Stimulated activated CD8-positive, alpha-beta memory T cell treated with anti-CD3 and anti-CD28 coated beads, Interleukin-4, amount 100 ng/mL, for 48 hours (primary cell): Measurements from ENCODE around the gene ACP2.

ENCODE experiments used
- DNase-seq: peaks from one replicate; pipeline ENCODE4 v3.0.0-alpha.2; 2020

Gene ACP2

DNA sequence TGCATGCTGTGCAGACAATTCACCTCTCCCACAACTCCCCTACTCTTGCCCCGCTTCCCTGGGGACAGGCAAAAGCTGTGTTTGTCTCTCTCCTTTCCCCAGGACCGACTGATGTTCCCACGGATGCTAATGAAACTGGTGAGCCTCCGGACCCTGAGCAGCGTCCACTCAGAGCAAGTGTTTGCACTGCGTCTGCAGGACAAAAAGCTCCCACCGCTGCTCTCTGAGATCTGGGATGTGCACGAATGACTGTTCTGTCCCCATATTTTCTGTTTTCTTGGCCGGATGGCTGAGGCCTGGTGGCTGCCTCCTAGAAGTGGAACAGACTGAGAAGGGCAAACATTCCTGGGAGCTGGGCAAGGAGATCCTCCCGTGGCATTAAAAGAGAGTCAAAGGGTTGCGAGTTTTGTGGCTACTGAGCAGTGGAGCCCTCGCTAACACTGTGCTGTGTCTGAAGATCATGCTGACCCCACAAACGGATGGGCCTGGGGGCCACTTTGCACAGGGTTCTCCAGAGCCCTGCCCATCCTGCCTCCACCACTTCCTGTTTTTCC lies 19.9 kb upstream of the ACP2 start:
- no peak for DNase-seq

DNA sequence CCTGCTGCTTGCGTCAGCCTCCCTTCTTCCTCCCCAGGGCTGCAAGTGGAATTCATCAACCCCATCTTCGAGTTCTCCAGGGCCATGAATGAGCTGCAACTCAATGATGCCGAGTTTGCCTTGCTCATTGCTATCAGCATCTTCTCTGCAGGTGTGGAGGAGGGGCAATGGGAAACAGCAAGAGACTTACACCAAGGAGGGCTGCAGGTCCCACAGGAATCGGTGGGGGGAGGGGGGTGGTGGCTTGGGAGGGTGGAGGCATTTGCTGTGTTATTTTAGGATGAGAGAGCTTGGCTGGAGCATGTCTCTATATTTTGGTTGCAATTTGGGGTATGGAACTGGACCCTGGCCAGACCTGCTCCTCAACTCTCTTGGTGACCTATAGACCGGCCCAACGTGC lies 19.3 kb upstream of the ACP2 start:
- no peak for DNase-seq

DNA sequence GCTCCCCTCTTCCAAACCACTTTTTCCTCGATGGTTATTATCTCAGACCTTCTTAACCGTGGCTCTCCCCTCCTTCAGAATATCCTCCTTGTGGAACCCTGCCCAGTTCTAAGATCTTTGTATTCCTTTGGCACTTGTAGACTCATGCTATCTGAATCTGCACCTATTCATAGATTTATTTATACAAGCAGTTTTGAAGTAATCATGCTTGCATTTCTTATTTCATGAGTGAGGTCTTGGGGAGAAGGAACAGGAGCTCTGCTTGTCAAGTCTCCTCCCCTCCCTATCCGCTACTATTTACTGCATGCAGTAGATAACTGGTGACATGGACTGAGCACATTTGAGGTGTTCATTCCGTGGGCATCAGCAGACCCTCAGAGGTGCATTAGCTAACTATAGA lies 15.9 kb upstream of the ACP2 start:
- no peak for DNase-seq

DNA sequence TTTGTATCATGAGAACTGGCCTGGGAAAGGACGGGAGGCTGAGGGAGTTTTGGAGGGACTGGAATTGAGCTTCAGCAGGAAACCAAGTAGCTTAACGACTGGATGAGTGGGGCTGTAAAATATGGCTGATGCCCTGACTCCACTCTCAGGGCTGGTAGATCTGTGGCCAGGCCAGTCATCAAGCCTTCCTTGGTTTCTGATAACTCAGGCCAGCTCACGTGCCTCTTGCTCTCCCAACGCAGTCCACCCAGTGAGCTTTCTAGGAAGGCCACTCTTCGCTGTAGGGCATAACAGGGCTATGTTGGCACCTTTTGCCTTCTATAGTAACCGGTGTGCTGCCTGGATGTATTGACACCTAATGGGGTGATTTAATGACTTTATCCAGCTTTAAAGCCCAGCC lies 15.5 kb upstream of the ACP2 start:
- no peak for DNase-seq

DNA sequence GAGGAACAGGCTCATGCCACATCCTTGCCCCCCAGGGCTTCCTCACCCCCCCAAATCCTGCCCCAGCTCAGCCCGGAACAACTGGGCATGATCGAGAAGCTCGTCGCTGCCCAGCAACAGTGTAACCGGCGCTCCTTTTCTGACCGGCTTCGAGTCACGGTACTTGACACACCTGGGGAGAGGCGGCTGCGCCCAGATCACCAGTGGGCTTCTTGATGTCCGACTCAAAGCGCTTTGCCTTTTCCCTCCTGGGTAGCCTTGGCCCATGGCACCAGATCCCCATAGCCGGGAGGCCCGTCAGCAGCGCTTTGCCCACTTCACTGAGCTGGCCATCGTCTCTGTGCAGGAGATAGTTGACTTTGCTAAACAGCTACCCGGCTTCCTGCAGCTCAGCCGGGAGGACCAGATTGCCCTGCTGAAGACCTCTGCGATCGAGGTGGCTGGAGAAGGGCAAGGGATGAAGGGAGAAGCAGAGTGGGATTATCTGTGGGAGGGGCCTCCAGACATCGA lies 12.7 kb upstream of the ACP2 start:
- no peak for DNase-seq

DNA sequence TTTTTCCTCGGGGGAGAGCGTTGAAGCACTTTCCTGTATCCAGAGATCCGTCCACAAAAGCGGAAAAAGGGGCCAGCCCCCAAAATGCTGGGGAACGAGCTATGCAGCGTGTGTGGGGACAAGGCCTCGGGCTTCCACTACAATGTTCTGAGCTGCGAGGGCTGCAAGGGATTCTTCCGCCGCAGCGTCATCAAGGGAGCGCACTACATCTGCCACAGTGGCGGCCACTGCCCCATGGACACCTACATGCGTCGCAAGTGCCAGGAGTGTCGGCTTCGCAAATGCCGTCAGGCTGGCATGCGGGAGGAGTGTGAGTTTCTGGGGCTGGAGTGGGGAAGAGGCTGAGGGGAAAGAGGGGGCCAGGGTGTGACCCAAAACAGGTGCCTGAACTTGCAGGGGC lies 11.8 kb upstream of the ACP2 start:
- DNase-seq = no peak

DNA sequence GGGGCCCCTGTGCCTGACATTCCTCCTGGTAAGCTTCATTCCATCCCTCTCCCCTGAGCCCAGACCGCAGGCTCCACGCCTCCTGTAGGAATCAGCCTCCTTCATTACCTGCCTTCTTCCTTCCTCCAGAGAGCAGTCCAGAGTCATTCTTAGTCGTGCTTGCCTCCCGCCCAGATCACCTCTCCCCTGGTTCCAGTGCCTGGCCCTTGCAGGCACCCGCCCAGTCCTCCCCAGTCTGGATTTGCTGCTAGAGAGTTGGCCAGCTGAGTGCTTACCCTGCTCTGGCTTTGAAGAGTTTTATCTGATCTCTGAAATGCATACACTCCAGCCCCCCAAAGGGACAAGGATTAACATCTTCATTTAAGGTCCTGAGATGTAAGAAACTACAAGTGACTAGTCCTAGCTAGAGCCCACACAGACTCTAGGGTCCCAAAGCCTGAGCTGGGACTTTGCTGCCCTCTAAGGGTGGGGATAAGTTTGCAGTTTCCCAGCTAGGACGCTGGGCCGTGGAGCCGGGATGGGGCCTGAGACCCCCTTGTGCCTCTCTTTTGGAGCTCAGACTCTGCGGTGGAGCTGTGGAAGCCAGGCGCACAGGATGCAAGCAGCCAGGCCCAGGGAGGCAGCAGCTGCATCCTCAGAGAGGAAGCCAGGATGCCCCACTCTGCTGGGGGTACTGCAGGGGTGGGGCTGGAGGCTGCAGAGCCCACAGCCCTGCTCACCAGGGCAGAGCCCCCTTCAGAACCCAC lies 10.8 kb upstream of the ACP2 start:
- DNase-seq = peak; percentile 61

DNA sequence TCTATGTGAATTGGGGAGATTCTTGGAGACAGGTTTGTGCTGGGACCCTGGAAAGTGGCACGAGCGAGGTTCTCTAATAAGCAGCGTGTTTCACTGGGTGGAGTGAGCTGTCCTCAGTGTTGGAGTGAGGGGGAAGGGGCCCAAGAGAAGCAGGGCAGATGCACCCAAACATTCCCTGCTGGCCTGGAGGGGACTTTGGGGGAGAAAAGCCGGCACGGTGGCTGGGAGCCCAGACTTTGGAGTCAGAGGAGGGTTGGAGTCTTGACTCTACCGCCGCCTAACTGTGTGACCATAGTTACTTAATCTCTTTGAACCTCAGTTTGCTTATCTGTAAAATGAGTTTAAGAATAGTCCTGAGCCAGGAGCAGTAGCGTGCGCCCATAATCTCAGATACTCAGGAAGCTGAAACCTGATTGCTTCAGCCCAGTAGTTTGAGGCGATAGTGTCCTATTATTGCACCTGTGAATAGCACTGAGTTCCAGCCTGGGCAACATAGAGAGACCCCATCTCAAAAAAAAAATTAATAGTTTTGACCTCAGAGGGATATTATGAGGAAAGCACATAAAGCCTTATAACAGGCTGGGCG lies 9.8 kb upstream of the ACP2 start:
- DNase-seq = no peak

DNA sequence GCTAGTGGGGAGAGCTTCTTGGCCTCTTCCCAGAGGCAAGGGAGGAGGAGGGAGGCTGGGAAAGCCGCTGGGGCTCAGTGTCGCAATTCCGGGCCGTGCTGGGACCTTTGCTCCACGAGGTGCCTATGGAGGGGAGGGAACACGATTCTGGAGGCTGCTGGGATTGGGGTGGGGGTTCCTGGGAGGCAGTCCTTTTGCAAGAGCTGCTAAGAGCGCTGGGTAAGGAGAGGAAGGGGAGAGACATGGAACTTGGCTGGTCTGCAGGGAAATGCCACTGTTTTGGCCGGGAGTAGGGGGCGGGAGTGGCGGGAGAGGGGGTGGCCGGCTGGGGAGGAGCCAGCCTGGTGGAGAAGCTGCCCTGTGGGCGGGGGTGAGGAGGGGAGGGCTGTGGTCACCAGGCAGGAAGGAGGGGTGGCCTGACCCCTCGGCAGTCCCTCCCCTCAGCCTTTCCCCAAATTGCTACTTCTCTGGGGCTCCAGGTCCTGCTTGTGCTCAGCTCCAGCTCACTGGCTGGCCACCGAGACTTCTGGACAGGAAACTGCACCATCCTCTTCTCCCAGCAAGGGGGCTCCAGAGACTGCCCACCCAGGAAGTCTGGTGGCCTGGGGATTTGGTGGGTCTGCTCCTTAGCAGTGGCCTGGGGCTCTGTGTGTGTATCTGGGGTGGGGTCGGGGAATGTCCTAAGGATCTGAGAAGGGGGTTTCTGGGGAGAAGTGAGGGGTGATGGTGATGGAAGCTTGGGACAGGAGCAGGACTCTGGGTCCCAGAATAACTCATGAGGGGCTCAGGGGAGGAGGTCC lies 9.1 kb upstream of the ACP2 start, which contains the start of gene NR1H3:
Gene NR1H3, plus strand, starts transcription at position 480 of the 800 bp plus-strand sequence. CDS start 1,221 bp downstream, outside the sequence.
- DNase-seq = no peak

DNA sequence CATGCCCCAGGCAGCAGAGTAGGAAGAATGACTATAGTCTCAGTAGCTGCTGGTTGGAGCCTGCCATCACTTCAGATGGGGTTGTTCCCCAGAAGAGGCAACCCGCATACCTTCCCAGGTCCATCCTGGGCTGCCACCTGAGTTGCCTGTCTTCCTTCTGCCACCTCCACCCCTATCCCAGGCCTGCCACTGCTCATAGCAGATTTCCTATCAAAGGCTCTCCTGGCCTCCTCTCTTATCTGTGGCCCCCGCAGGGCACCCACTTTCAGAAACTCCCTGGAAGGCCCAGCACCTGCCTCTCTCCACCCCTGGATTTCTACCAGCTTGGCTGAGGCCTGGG lies 8.5 kb upstream of the ACP2 start:
- no peak for DNase-seq

DNA sequence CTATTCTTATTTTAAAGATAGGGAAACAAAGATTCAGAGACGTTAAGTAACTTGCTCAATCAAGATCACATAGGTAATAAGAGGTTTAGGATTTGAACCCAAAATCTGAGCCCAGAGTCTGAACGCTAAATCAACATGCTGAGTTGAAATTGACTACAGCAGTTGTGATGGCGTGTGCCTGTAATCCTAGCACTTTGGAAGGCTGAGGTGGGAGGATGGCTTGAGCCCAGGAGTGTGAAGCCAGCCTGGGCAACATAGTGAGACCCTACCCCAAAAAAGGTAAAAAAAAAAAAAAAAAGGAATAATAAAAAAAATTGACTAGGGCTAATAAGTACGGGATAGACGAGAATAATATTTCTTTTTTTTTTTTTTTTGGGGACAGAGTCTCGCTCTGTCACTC lies 7.8 kb upstream of the ACP2 start:
- DNase-seq = no peak

DNA sequence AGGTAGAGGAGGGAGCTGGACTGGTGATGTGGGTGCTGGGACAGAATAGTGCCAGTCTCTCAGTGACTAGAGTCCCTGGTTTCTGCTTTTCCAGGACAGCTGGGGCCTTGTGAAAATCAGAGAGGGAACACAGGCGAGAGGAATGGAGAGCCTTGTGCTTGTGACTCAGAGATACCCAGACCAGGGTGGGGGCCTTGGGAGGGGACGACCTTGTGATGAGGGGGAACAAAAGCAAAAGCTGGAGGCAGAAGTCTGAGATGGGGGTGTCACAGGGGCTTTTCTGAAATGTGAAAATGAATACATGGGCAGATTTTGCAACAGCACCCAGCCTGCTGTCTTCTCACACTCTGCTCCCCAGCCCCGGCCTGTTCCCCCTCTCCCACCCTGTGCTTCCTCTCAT lies 5.8 kb upstream of the ACP2 start:
- no peak for DNase-seq

DNA sequence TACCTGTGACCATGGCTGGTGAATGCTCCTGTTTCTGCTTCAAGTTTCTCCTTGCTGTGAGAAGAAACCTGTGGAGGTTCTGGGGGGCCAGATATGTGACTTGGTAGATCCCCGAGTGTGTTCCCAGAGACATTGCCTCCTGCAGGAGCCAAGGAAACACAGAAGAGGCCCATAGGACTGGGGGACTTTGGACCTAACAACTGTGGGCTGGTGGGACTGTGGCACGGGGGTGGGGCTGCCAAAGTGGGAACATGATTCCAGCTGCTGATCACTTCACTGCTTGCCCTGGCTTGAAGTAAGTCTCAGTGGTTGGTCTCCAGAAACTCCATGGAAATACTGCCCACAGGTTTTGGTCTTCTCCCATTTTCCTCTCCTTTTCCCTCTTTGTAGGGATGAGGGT lies 5.0 kb upstream of the ACP2 start:
- no peak for DNase-seq

DNA sequence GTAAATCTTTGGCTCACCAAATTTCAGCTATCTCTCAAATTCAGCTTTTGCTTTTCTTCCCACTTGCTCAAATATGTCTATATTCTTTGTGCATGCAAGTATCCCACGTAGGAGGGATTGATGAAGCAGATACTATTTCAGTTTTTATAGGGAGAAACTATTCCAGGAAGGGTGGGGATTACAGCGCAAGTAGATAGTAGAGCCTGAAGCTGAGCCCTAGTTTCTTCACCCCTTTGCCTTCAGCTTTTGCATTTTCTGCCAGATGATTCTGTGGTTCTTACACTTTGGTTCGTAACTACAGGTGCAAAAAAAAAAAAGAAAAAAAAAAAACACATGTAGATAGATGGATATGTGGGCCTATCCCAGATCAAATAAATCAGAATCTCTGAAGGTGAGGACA lies 3.1 kb upstream of the ACP2 start:
- no peak for DNase-seq

DNA sequence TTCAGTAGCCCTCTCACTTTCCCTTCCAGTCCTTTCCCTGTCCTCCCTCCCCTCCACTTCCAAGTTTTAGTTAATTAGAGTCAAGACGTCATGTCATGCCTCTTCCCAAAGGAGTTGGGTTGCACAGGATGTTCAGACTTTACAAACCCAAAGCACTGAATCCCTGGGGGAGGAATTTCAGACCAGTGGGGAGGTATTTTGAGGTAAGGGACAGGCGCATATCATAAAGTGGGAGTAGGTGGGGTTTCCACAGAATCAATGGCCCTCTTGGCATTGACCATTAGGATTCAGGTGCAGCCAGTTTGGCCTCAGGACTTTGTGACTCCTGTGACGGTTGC lies 733 bp upstream of the ACP2 start:
- no peak for DNase-seq

DNA sequence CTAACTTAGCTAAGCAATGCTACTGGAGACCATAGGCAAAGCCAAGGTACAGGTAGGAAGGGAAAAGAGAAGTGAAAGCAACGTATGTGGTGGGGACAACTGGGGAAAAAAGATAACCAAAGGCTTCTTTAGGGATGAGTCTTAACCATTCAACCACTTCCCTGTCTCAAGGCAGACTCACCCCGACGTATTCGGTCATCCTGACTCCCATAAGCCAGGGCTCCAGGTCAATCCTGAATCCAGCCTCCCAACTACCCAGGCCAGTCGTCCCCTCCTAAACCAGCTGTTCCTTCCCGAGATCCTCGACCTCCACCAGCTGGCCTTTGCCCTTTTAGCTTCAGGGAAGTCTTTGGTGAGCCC lies 330 bp downstream of the ACP2 start:
- DNase-seq = no peak

DNA sequence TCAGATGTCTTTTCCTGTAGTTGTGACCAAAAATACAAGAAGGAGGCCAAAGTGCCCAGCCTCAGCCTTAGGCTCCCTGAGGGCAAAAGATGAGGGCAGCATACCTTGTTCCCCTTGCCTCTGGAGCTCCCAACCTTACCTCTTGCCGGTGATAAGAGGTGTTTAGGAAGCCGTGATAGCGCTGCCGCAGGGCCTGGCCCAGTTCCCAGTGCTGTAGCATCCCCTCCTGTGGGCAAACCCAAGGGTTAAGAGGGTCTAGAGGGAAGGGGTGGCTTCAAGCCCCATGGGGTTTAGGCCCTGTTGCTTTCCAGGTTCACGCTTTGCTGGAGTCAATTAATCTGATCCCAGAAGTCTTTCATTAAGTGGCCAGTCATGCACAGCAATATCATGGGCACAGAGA lies 1.1 kb downstream of the ACP2 start:
- no peak for DNase-seq

DNA sequence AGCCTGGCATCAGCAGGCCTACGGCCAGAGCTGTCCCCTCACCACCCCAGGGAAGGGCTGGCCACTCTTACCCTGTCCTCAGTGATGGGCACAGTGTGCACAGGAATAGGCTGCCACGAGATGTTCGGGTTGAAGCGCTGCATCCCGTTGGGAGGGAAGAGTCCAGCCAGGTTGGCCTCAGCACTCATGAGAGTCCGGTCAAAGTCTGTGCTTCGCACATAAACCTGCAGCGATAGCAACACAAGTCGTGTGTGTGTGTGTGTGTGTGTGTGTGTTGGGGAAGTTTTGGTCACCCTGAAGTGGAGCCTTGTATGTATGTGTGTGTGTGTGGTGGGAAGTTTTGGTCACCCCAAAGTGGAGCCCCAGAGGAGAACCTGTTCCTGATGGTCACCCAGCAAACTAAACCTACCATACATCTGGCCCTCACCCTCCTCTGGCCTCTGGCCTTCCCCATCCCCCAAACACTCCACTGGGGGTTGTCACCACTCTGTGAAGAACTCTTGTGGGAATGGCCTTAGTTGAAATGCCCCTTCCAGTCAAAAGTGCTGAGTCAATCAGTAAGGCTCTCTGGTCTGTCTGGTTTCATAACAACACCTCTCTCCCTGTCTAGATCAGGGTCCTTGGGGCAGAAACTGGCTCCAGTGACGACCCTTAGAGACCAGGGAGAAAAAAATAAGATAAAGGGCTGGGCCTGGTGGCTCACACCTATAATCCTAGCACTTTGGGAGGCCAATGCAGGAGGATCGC lies 2.8 kb downstream of the ACP2 start:
- DNase-seq = no peak

DNA sequence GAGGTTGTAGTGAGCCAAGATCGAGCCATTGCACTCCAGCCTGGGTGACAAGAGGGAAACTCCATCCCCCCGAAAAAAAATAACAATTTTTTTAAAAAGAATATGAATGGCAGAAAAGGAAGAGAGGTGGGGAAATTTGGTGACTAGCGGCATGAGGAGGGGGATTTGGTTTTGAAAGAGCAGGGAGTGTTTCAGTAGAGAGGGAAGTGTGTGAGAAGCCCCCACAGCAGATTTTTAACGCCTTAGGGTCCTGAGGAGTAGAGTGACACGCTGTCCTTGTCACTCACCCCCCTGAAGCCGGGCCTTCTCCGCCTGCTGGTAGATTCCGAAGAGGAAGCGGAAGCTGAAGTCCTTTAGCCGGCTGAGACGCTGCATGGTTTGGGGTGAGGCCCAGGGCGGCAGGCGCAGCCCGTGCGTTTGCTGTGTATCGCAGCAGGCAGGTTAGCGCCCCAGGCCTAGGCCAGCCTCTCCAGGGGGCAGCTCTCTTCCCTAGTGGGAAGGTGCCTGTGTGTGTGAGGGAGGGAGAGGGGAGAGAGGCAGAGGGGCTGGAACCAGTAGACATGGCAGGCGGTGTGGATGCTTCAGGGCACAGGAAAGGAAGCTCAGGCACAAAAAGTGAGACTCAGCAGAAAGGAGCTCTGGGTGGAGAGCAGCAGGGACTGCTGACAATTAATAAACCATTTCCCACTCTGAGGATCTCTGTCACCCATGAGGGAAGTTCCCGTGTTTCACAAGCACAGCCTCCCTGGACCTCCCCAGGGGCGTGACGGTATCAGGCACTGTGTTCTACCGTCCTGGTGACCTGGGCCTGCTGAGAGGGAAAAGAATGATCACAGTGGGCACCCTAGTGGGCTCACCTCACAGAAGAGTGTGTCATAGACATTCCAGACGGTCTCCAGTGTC lies 3.9 kb downstream of the ACP2 start:
- no peak for DNase-seq

DNA sequence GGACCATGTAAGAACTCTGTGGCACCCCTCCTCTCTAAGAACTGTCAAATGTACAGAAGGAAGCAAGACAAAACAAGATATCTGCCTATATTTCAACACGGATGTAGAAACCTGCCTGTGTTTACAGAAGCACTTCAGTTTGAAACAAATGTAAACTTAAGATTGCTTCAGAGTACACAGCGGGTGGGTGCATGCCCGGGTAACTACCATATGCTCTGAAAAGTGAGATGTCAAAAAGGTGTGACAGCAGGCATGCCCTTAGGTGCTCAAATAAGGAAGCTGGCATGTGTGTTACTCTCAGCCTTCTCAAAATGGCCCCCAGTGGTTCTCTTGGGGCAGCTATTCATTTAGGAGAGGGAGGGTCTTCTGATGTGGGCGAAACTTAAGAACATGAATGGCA lies 5.2 kb downstream of the ACP2 start:
- no peak for DNase-seq

DNA sequence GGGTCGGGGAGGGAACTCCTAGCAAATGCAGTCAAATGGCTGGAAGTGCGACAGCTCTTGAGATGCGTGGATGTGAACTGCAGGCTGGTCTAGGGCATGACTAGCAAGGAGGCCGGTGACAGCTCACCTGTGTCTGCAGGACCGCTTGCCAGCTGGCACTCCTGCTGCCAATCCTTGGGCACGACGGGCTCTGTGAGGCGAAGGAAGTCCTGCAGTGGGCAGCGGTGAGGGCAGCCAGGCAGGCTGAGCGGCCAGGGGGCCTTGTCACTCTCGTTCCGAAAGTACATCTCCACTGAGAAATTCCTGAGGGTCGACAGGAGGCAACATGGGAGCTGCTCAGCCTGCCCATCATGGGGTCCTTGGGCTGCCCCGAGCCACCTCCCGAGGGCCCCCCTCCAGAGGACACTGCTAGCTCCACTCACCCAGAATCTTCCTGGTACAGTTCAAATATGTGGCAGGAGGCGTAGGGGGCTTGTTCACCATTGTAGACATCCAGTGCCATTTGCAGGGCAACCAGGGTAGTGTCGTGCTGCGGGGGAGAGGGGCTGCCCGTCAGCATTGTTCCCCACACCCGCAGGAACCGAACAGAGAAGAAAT lies 5.9 kb downstream of the ACP2 start:
- DNase-seq = no peak

DNA sequence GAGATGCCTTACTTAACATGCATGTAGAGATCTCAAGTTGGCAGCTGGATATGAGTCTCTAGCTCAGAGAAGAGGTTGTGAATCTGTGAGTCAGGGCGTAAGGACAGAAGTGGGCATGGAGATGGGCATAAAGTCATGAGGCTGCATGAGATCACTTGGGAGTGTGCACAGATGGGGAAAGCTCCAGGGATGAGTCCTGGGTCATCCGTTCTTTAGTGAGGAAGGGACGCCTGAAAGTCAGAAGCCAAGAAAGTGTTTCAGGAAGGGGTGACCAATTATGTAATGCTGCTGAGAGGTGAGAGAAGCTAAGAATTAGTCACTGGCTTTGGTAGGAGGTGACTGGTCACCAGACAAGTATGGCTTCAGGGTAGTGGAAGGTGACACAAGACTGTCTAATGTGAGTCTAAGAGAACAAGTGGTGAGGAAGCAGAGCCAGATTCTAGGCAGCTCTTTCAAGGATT lies 6.7 kb downstream of the ACP2 start:
- no peak for DNase-seq
